Trophoblast cell (in vitro differentiated cells and primary cell): ENCODE measurements around the gene CYP2A6.
"Not testable (repeated sequence)": the region's sequence is repeated elsewhere in the genome, so short reads cannot be mapped to it uniquely, and the experiment has no call there.

ENCODE experiments used
- DNase-seq, 2 donors: peaks; one replicate each; pipeline ENCODE4 v3.0.0-alpha.2; 2016
- H2AFZ ChIP-seq: 2 replicates; pipeline ENCODE4 v1.6.1; 2013; ENCODE audit warnings: low read length, moderate library complexity, mild to moderate bottlenecking; ENCODE audit not compliant: insufficient read depth, poor library complexity
- H2AK5ac ChIP-seq: 2 replicates; pipeline ENCODE4 v1.6.1; 2013; ENCODE audit warnings: mild to moderate bottlenecking, low read length
- H2BK120ac ChIP-seq: 2 replicates; pipeline ENCODE4 v1.6.1; 2013; ENCODE audit warnings: low read length, mild to moderate bottlenecking, moderate library complexity; ENCODE audit not compliant: insufficient read depth, poor library complexity
- H2BK12ac ChIP-seq: 2 replicates; pipeline ENCODE4 v1.6.1; 2013; ENCODE audit warnings: mild to moderate bottlenecking, low read length, moderate library complexity
- H2BK5ac ChIP-seq: 2 replicates; pipeline ENCODE4 v1.6.1; 2013; ENCODE audit warnings: low read length, low read depth, moderate library complexity, mild to moderate bottlenecking; ENCODE audit not compliant: poor library complexity
- H3K14ac ChIP-seq: 2 replicates; pipeline ENCODE4 v1.6.1; 2013; ENCODE audit warnings: mild to moderate bottlenecking, low read length
- H3K18ac ChIP-seq: 2 replicates; pipeline ENCODE4 v1.6.1; 2013; ENCODE audit warnings: mild to moderate bottlenecking, low read length
- H3K23ac ChIP-seq: 2 replicates; pipeline ENCODE4 v1.6.1; 2013; ENCODE audit warnings: low read length
- H3K27ac ChIP-seq: 2 replicates; pipeline ENCODE4 v1.5.1; 2013; ENCODE audit warnings: low read depth, mild to moderate bottlenecking, inconsistent platforms, low read length, moderate library complexity
- H3K27me3 ChIP-seq: 2 replicates; pipeline ENCODE4 v1.6.1; 2013; ENCODE audit warnings: inconsistent platforms, mild to moderate bottlenecking, low read length, moderate library complexity; ENCODE audit not compliant: insufficient read depth
- H3K36me3 ChIP-seq, 2 experiments: 1 replicate in 1 of 2; 2 replicates in 1 of 2; pipeline ENCODE4 v1.6.1; 2013; ENCODE audit warnings: low read length in 2 of 2, mild to moderate bottlenecking in 2 of 2, moderate library complexity in 1 of 2; ENCODE audit not compliant: insufficient read depth in 2 of 2, control insufficient read depth in 1 of 2
- H3K4ac ChIP-seq: 2 replicates; pipeline ENCODE4 v1.6.1; 2013; ENCODE audit warnings: low read depth, mild to moderate bottlenecking, low read length, moderate library complexity
- H3K4me1 ChIP-seq, 2 experiments: 1 replicate in 1 of 2; 2 replicates in 1 of 2; pipeline ENCODE4 v1.6.1; 2013; ENCODE audit warnings: low read length in 2 of 2, mild to moderate bottlenecking in 2 of 2, moderate library complexity in 1 of 2; ENCODE audit not compliant: insufficient read depth in 2 of 2, control insufficient read depth in 1 of 2
- H3K4me2 ChIP-seq: 2 replicates; pipeline ENCODE4 v1.6.1; 2013; ENCODE audit warnings: inconsistent platforms, mild to moderate bottlenecking, low read length, moderate library complexity
- H3K4me3 ChIP-seq: 2 replicates; pipeline ENCODE4 v1.5.1; 2013; ENCODE audit warnings: mild to moderate bottlenecking, low read depth, low read length, inconsistent platforms
- H3K79me1 ChIP-seq: one replicate; pipeline ENCODE4 v1.6.1; 2013; ENCODE audit warnings: low read length
- H3K79me2 ChIP-seq: 2 replicates; pipeline ENCODE4 v1.6.1; 2013; ENCODE audit warnings: low read length, mild to moderate bottlenecking; ENCODE audit not compliant: control insufficient read depth, insufficient read depth, poor library complexity
- H3K9ac ChIP-seq: 2 replicates; pipeline ENCODE4 v1.6.1; 2013; ENCODE audit warnings: mild to moderate bottlenecking, low read length
- H3K9me3 ChIP-seq: 2 replicates; pipeline ENCODE4 v1.6.1; 2013; ENCODE audit warnings: low read depth, mild to moderate bottlenecking, control low read depth, inconsistent platforms, low read length; ENCODE audit not compliant: insufficient read depth
- H4K12ac ChIP-seq: 2 replicates; pipeline ENCODE4 v1.6.1; 2013; ENCODE audit warnings: low read depth, mild to moderate bottlenecking, low read length, moderate library complexity
- H4K8ac ChIP-seq: 2 replicates; pipeline ENCODE4 v1.6.1; 2013; ENCODE audit warnings: low read depth, mild to moderate bottlenecking, low read length, moderate library complexity
- H4K91ac ChIP-seq: one replicate; pipeline ENCODE4 v1.6.1; 2013; ENCODE audit warnings: low read depth, mild to moderate bottlenecking, low read length, moderate library complexity
- WGBS: extraction: QIAGEN DNeasy Blood & Tissue Kit; methylation state at CpG from one replicate; pipeline ENCODE4 v1.1.7; 2013; ENCODE audit warnings: missing lambda C conversion rate; ENCODE audit not compliant: insufficient read length, insufficient coverage; ENCODE audit errors: extremely low coverage; 5-methylcytosine and 5-hydroxymethylcytosine counted together

The CYP2A6 gene

DNA sequence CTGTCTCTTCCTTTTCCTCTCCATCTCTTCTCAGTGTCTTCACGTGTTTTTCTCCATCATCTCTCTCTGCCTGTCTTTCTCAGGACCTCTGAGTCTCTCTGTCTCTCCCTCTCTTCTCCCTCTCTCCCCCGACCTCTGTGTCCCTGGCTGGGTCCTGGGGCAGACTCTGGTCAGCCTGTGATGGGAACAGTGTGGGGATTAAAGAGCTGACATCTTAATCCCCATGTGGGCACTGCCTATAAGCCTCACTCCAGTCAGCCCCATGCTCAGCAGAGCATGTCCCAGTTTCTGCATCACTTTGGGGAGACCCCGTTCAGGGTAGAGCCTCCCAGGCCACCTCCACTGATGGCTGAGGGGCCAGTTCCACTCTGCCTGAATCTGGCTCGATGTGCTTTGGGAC is 35.0 kb downstream of the CYP2A6 start:
- H2BK120ac ChIP-seq: no peak overlapping the region
- H3K36me3 ChIP-seq: no peaks in the 10 kb centered on the region
- H3K9ac ChIP-seq: no peak overlapping the region
- H4K12ac ChIP-seq: no peak overlapping the region
- H3K9me3 ChIP-seq: no peaks in the 10 kb centered on the region
- H3K4me3 ChIP-seq: no peak overlapping the region
- no peaks in the 10 kb centered on the region for H3K27me3 ChIP-seq
- H2BK12ac ChIP-seq: no peak overlapping the region
- H3K79me2 ChIP-seq: peaks cover 2% of the 10 kb centered on the region
- no peak overlapping the region for H3K14ac ChIP-seq
- no peak overlapping the region for H3K27ac ChIP-seq
- H2AK5ac ChIP-seq: no peak overlapping the region
- no peak overlapping the region for H2AFZ ChIP-seq
- peaks cover 3% of the 10 kb centered on the region for H3K79me1 ChIP-seq
- no peak overlapping the region for H3K18ac ChIP-seq
- no peak overlapping the region for H2BK5ac ChIP-seq
- H3K4me2 ChIP-seq: no peak overlapping the region
- no peak for DNase-seq
- WGBS: no CpG with 5 or more reads among the region's 4 CpGs
- peaks cover 9 to 14% of the 10 kb centered on the region in 2 experiments for H3K4me1 ChIP-seq
- H4K91ac ChIP-seq: no peak overlapping the region
- H3K23ac ChIP-seq: no peak overlapping the region
- H3K4ac ChIP-seq: no peak overlapping the region
- H4K8ac ChIP-seq: no peak overlapping the region

DNA sequence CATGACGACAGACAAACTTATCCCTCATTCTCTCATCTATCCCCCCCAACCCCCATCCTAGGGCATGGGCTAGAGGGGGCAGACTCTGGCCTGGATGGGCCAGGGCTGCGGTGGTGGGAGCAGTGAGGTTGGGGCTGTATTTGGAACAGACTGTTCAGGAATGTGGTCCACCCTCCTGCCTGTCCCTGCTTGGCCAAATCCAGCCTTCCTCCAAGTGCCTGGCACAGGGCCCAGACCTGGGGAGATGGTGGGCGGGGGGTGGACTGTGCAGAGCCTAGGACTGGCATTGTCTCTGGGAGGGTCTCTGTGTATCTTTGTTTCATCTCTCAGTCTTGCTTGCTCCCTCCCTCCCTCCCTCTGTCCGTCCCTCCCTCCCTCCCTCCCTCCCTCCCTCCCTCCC is 37.1 kb downstream of the CYP2A6 start:
- H2BK5ac ChIP-seq: no peak overlapping the region
- no peak overlapping the region for H3K14ac ChIP-seq
- H3K27me3 ChIP-seq: no peaks in the 10 kb centered on the region
- peaks cover 2% of the 10 kb centered on the region for H3K79me2 ChIP-seq
- H3K9me3 ChIP-seq: no peaks in the 10 kb centered on the region
- H2BK120ac ChIP-seq: no peak overlapping the region
- H4K8ac ChIP-seq: no peak overlapping the region
- H3K79me1 ChIP-seq: peaks cover 3% of the 10 kb centered on the region
- no peak overlapping the region for H3K27ac ChIP-seq
- no peak overlapping the region for H2BK12ac ChIP-seq
- no peak overlapping the region for H3K9ac ChIP-seq
- H2AFZ ChIP-seq: no peak overlapping the region
- no CpG with 5 or more reads among the region's 4 CpGs for WGBS
- H3K4ac ChIP-seq: no peak overlapping the region
- H3K4me2 ChIP-seq: no peak overlapping the region
- DNase-seq: no peak
- no peak overlapping the region for H3K4me3 ChIP-seq
- no peak overlapping the region for H4K12ac ChIP-seq
- peaks cover 12 to 15% of the 10 kb centered on the region in 2 experiments for H3K4me1 ChIP-seq
- no peak overlapping the region for H3K23ac ChIP-seq
- no peak overlapping the region for H2AK5ac ChIP-seq
- no peak overlapping the region for H3K18ac ChIP-seq
- H4K91ac ChIP-seq: no peak overlapping the region
- peaks cover 13% of the 10 kb centered on the region in 2 experiments for H3K36me3 ChIP-seq

DNA sequence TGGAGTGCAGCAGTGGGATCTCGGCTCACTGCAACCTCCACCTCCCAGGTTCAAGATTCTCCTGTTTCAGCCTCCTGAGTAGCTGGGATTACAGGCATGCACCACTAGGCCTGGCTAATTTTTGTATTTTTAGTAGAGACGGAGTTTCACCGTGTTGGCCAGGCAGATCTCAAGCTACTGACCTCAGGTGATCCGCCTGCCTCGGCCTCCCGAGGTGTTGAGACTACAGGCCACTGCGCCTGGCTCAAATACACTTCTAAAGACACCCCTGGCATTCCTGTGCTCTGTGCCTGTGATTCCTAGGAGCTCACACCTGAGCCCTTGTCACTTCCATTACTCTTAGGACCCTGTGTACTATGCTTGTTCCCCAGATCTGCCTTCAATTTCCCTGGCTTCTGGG is 37.7 kb downstream of the CYP2A6 start:
- H2AK5ac ChIP-seq, H3K4me2 ChIP-seq, H2BK12ac ChIP-seq, H3K79me2 ChIP-seq, H3K79me1 ChIP-seq, H3K27ac ChIP-seq, H2BK120ac ChIP-seq, H3K4ac ChIP-seq, H2BK5ac ChIP-seq, DNase-seq, H3K14ac ChIP-seq, H2AFZ ChIP-seq, H3K4me3 ChIP-seq, H4K91ac ChIP-seq, H3K18ac ChIP-seq, H3K9ac ChIP-seq, H4K12ac ChIP-seq, H3K23ac ChIP-seq, H3K27me3 ChIP-seq, H4K8ac ChIP-seq, H3K9me3 ChIP-seq: not testable (repeated sequence)
- Histone ChIP-seq H3K36me3 (peaks cover 19% of the 10 kb centered on the region in 2 experiments), H3K4me1 (peaks cover 12 to 15% of the 10 kb centered on the region in 2 experiments)
- WGBS: no CpG with 5 or more reads among the region's 7 CpGs

DNA sequence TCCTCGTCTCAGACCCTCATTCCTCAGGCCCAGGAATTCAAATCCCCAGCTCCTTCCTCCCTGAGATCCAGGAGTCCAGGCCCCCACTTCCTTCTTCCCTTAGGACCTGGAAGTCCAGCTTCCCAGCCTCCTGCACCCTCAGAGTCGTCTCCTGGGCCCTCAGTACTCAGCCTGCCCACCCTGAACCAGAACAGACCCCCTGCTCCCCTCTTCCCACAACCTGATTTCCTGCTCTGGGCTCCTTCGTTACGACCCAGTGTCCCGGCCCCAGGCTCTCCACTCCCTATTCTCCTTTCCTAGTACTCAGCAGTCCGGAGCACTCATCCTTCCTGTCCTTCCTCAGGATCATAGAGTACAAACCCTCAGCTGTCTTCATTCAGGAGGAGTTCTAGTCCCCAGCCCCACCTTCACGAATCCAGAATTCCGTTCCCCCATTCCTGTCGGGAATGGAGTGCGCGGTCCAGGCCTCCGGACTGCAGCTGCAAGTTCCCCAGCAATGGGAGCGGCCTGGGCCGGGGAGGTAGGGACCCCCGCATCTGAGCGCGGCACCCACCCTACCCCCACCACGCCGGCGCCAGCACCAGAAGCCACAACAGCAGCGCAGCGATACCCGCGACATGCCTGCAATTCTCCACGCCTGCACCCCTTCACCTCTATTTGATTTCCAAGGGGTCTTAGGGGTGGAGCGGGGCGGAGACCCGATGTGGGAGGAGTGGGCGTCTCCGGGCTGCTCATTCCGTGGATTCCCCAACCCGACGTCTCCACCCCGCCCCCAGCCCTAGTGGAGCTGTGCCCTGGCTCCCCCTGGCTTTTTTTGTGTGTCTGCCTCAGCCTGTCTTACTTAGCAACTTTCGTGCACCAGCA is 38.5 kb downstream of the CYP2A6 start:
- WGBS: no CpG with 5 or more reads among the region's 35 CpGs
- H3K9me3 ChIP-seq: no peaks in the 10 kb centered on the region
- peak overlapping the region; percentile 37 for H2AK5ac ChIP-seq
- H3K9ac ChIP-seq: no peak overlapping the region
- H3K27me3 ChIP-seq: no peaks in the 10 kb centered on the region
- H3K4me1 ChIP-seq: peaks cover 17 to 20% of the 10 kb centered on the region in 2 experiments
- H4K91ac ChIP-seq: peak overlapping the region; percentile 70
- peaks cover 3% of the 10 kb centered on the region for H3K79me1 ChIP-seq
- H2BK5ac ChIP-seq: no peak overlapping the region
- peak overlapping the region; percentile 33 for H3K18ac ChIP-seq
- H4K12ac ChIP-seq: peak overlapping the region; percentile 6
- peak overlapping the region; percentile 82 for H4K8ac ChIP-seq
- H3K4me3 ChIP-seq: peak overlapping the region; percentile 34
- peak overlapping the region; percentile 11 for H2BK120ac ChIP-seq
- H3K4me2 ChIP-seq: peak overlapping the region; percentile 47
- H3K14ac ChIP-seq: peak overlapping the region; percentile 68
- H3K27ac ChIP-seq: peak overlapping the region; percentile 14
- DNase-seq: no peak
- H2BK12ac ChIP-seq: no peak overlapping the region
- no peak overlapping the region for H3K23ac ChIP-seq
- H3K79me2 ChIP-seq: peaks cover 2% of the 10 kb centered on the region
- H3K4ac ChIP-seq: no peak overlapping the region
- H2AFZ ChIP-seq: peak overlapping the region; percentile 31
- peaks cover 25 to 26% of the 10 kb centered on the region in 2 experiments for H3K36me3 ChIP-seq
